ENCODE results near the gene CYGB. TPM values are rescaled to one million over a fixed set of nuclear protein-coding genes. Genes with fewer than 3 reads are reported as not detected.

Gene CYGB
- total and polyA plus RNA-seq, 10 of the 15 experiments (the other 5 are each of a cell fraction or from before 2014, with no cell fraction given) = 0.34 TPM; not detected in 9

DNA sequence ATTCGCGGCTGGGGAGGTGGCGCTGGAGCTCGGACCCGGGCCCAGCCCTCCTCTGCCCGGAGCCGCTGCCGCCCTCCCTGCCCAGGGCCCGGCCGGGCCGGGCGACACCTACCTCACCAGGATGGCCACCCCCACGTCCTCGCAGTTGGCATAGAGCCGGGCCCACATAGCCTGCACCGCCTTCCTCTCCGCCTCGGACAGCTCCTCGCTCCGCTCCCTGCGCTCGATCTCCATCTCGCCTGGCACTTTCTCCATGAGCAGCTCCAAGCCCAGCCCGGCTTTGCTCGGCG, 276 bp downstream of the CYGB start:
- Histone ChIP-seq H3K36me3 (ENCODE audit: control insufficient read depth in 2 of 2, insufficient read depth in 2 of 2, low read length in 1 of 2) (no peaks in the 10 kb centered on the region), H3K4me2 (ENCODE audit: control insufficient read depth, insufficient read depth) (no peak overlapping the region), H4K20me1 (ENCODE audit: control insufficient read depth, insufficient read depth) (no peaks in the 10 kb centered on the region), H3K27ac (ENCODE audit: control insufficient read depth, insufficient read depth) (no peak overlapping the region), H3K79me2 (ENCODE audit: control insufficient read depth, insufficient read depth, low read length) (no peaks in the 10 kb centered on the region), H3K4me3 (no peak overlapping the region), H3K9me3 (replicated peaks; ENCODE audit: control insufficient read depth, insufficient read depth, low read length) (no peaks in the 10 kb centered on the region), H3K27me3 (replicated peaks in 1 of 2; ENCODE audit: control insufficient read depth in 2 of 2, insufficient read depth in 2 of 2, low read length in 1 of 2) (peaks cover 5 to 6% of the 10 kb centered on the region in 2 experiments), H3K4me1 (ENCODE audit: control insufficient read depth, insufficient read depth, low read length) (no peaks in the 10 kb centered on the region), H2AFZ (ENCODE audit: control insufficient read depth, low read depth, low read length) (no peak overlapping the region), H3K9ac (ENCODE audit: control insufficient read depth, insufficient read depth, low read length) (no peak overlapping the region)
- intact Hi-C loops (cut with micrococcal nuclease; ENCODE audit: unreplicated experiment) = no loop called here
- ChIA-PET POLR2A (no interaction called here), SMC1A (ENCODE audit: uncharacterized antibody, unreplicated experiment) (no interaction called here), RAD21 (ENCODE audit: unreplicated experiment) (no interaction called here), CTCF (no interaction called here)
- FAIRE-seq (no peak), ATAC-seq (no peak), DNase-seq (ENCODE audit: low read depth, low spot score) (no peak)
- WGBS (ENCODE audit: insufficient coverage, insufficient replicate concordance, low lambda C conversion rate, missing lambda C conversion rate) = 28% methylated on average over 14 of the region's 26 CpGs
- TF ChIP-seq, protein P1, sequence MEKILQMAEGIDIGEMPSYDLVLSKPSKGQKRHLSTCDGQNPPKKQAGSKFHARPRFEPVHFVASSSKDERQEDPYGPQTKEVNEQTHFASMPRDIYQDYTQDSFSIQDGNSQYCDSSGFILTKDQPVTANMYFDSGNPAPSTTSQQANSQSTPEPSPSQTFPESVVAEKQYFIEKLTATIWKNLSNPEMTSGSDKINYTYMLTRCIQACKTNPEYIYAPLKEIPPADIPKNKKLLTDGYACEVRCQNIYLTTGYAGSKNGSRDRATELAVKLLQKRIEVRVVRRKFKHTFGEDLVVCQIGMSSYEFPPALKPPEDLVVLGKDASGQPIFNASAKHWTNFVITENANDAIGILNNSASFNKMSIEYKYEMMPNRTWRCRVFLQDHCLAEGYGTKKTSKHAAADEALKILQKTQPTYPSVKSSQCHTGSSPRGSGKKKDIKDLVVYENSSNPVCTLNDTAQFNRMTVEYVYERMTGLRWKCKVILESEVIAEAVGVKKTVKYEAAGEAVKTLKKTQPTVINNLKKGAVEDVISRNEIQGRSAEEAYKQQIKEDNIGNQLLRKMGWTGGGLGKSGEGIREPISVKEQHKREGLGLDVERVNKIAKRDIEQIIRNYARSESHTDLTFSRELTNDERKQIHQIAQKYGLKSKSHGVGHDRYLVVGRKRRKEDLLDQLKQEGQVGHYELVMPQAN (conservative IDR thresholded peaks at IDR 0.05) = no peak
- TF ChIP-seq NFIC (IDR thresholded peaks at IDR 0.05; ENCODE audit: low read depth, low read length) (no peak), GABPA (IDR thresholded peaks at IDR 0.05; ENCODE audit: low read depth) (no peak), KLF5 (IDR thresholded peaks at IDR 0.05; ENCODE audit: partially characterized antibody) (no peak), CHD4 (IDR thresholded peaks at IDR 0.05) (no peak), SMAD5 (IDR thresholded peaks at IDR 0.05; ENCODE audit: low read depth) (no peak)
- TF ChIP-seq, protein P2, sequence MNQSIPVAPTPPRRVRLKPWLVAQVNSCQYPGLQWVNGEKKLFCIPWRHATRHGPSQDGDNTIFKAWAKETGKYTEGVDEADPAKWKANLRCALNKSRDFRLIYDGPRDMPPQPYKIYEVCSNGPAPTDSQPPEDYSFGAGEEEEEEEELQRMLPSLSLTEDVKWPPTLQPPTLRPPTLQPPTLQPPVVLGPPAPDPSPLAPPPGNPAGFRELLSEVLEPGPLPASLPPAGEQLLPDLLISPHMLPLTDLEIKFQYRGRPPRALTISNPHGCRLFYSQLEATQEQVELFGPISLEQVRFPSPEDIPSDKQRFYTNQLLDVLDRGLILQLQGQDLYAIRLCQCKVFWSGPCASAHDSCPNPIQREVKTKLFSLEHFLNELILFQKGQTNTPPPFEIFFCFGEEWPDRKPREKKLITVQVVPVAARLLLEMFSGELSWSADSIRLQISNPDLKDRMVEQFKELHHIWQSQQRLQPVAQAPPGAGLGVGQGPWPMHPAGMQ (IDR thresholded peaks at IDR 0.05; ENCODE audit: borderline replicate concordance) = no peak
- no TSS peak for BruUV-seq (replicated peaks)
- in situ Hi-C loops (cut with MboI) = no loop called here
